H9 (cell line): ENCODE results near the gene PHOSPHO1. TPM values are rescaled to one million over a fixed set of nuclear protein-coding genes. Genes with fewer than 3 reads are reported as not detected.

Experiments
- DNase-seq: peaks from one replicate; pipeline ENCODE4 v3.0.0-alpha.2; 2017
- H2AFZ ChIP-seq: one replicate; pipeline ENCODE4 v1.6.1; 2013; ENCODE audit warnings: mild to moderate bottlenecking, low read length, control low read depth, moderate library complexity
- H2AK5ac ChIP-seq: 2 replicates; pipeline ENCODE4 v1.6.1; 2013; ENCODE audit warnings: low read length, control low read depth, mixed read lengths; ENCODE audit not compliant: insufficient read length
- H2BK120ac ChIP-seq: one replicate; pipeline ENCODE4 v1.6.1; 2013; ENCODE audit warnings: low read depth, mild to moderate bottlenecking, low read length, control low read depth, inconsistent platforms; ENCODE audit not compliant: poor library complexity, severe bottlenecking
- H2BK12ac ChIP-seq: 2 replicates; pipeline ENCODE4 v1.6.1; 2013; ENCODE audit warnings: low read length, control low read depth, mixed read lengths, low read depth; ENCODE audit not compliant: insufficient read length
- H2BK15ac ChIP-seq: 2 replicates; pipeline ENCODE4 v1.6.1; 2013; ENCODE audit warnings: low read depth, low read length, control low read depth
- H2BK20ac ChIP-seq: one replicate; pipeline ENCODE4 v1.6.1; 2013; ENCODE audit warnings: low read depth, mild to moderate bottlenecking, low read length, control low read depth, inconsistent platforms; ENCODE audit not compliant: poor library complexity, severe bottlenecking
- H2BK5ac ChIP-seq: 2 replicates; pipeline ENCODE4 v1.6.1; 2013; ENCODE audit warnings: low read length, control low read depth, mixed read lengths; ENCODE audit not compliant: insufficient read length
- H3K14ac ChIP-seq: 2 replicates; pipeline ENCODE4 v1.6.1; 2013; ENCODE audit warnings: low read length, control low read depth; ENCODE audit not compliant: insufficient read depth
- H3K18ac ChIP-seq: 2 replicates; pipeline ENCODE4 v1.6.1; 2013; ENCODE audit warnings: low read depth, mild to moderate bottlenecking, mixed read lengths, low read length, control low read depth; ENCODE audit not compliant: insufficient read length
- H3K23ac ChIP-seq: 2 replicates; pipeline ENCODE4 v1.6.1; 2013; ENCODE audit warnings: low read length, control low read depth, mixed read lengths, low read depth; ENCODE audit not compliant: insufficient read length
- H3K23me2 ChIP-seq: 2 replicates; pipeline ENCODE4 v1.6.1; 2013; ENCODE audit warnings: low read depth, mild to moderate bottlenecking, mixed read lengths, low read length, control low read depth; ENCODE audit not compliant: insufficient read length, poor library complexity, severe bottlenecking
- H3K27ac ChIP-seq: 2 replicates; pipeline ENCODE4 v1.5.1; 2013; ENCODE audit warnings: low read length, control low read depth, mixed read lengths, low read depth; ENCODE audit not compliant: insufficient read length
- H3K27me3 ChIP-seq: 2 replicates; pipeline ENCODE4 v1.6.1; 2013; ENCODE audit warnings: low read length, control low read depth, inconsistent platforms; ENCODE audit not compliant: insufficient read depth
- H3K4ac ChIP-seq: 2 replicates; pipeline ENCODE4 v1.6.1; 2013; ENCODE audit warnings: low read depth, mild to moderate bottlenecking, control low read depth, inconsistent platforms, low read length, moderate library complexity
- H3K4me1 ChIP-seq: 2 replicates; pipeline ENCODE4 v1.6.1; 2013; ENCODE audit warnings: low read length, control low read depth, inconsistent platforms; ENCODE audit not compliant: insufficient read depth
- H3K4me2 ChIP-seq: 2 replicates; pipeline ENCODE4 v1.6.1; 2013; ENCODE audit warnings: low read length, control low read depth, mixed read lengths; ENCODE audit not compliant: insufficient read length, insufficient read depth
- H3K56ac ChIP-seq: 2 replicates; pipeline ENCODE4 v1.6.1; 2013; ENCODE audit warnings: low read depth, mild to moderate bottlenecking, mixed read lengths, low read length, control low read depth; ENCODE audit not compliant: insufficient read length
- H3K79me1 ChIP-seq: 2 replicates; pipeline ENCODE4 v1.6.1; 2013; ENCODE audit warnings: low read depth, mild to moderate bottlenecking, moderate library complexity, low read length, control low read depth, inconsistent platforms; ENCODE audit not compliant: insufficient read depth, poor library complexity, severe bottlenecking
- H3K79me2 ChIP-seq: 2 replicates; pipeline ENCODE4 v1.6.1; 2013; ENCODE audit warnings: low read length, control low read depth, inconsistent platforms; ENCODE audit not compliant: insufficient read depth
- H3K9ac ChIP-seq: 2 replicates; pipeline ENCODE4 v1.6.1; 2013; ENCODE audit warnings: low read length, control low read depth, mixed read lengths; ENCODE audit not compliant: insufficient read length; ENCODE audit errors: extremely low read depth
- H3K9me3 ChIP-seq: one replicate; pipeline ENCODE4 v1.6.1; 2013; ENCODE audit warnings: low read depth, low read length, inconsistent platforms; ENCODE audit not compliant: control insufficient read depth
- H3T11ph ChIP-seq: one replicate; pipeline ENCODE4 v1.6.1; 2013; ENCODE audit warnings: mild to moderate bottlenecking, low read length, control low read depth, inconsistent platforms
- H4K20me1 ChIP-seq: one replicate; pipeline ENCODE4 v1.6.1; 2013; ENCODE audit not compliant: control insufficient read depth, insufficient read length, insufficient read depth
- H4K5ac ChIP-seq: 2 replicates; pipeline ENCODE4 v1.6.1; 2013; ENCODE audit warnings: low read depth, mild to moderate bottlenecking, mixed read lengths, low read length, control low read depth; ENCODE audit not compliant: insufficient read length
- H4K8ac ChIP-seq: replicated peaks from 2 replicates; pipeline ENCODE4 v1.6.1; 2013; ENCODE audit warnings: low read length, control low read depth, mixed read lengths, low read depth; ENCODE audit not compliant: insufficient read length
- H4K91ac ChIP-seq: 2 replicates; pipeline ENCODE4 v1.6.1; 2013; ENCODE audit warnings: low read depth, mild to moderate bottlenecking, moderate library complexity, mixed read lengths, low read length, control low read depth; ENCODE audit not compliant: insufficient read length
- H3K27ac Mint-ChIP-seq, 3 experiments: 2 replicates in 2 of 3; 3 replicates in 1 of 3; pipeline ENCODE4 v1.8.0; 2020 to 2021; ENCODE audit warnings: mixed read lengths in 3 of 3, mild to moderate bottlenecking in 1 of 3, moderate library complexity in 1 of 3
- H3K27me3 Mint-ChIP-seq: 2 replicates; pipeline ENCODE4 v1.8.0; 2021; ENCODE audit warnings: low read depth, mild to moderate bottlenecking, moderate library complexity, mixed read lengths
- H3K36me3 Mint-ChIP-seq, 3 experiments: 2 replicates in 2 of 3; 3 replicates in 1 of 3; pipeline ENCODE4 v1.8.0; 2020 to 2021; ENCODE audit warnings: low read depth in 3 of 3, mixed read lengths in 3 of 3; ENCODE audit not compliant: insufficient read depth in 1 of 3
- H3K4me1 Mint-ChIP-seq, 2 experiments: 2 replicates each; pipeline ENCODE4 v1.8.0; 2020; ENCODE audit warnings: mixed read lengths in 2 of 2
- H3K4me3 Mint-ChIP-seq, 2 experiments: 2 replicates in 1 of 2; 3 replicates in 1 of 2; pipeline ENCODE4 v1.8.0; 2020 to 2021; ENCODE audit warnings: mild to moderate bottlenecking in 2 of 2, mixed read lengths in 2 of 2, moderate library complexity in 1 of 2
- H3K9me3 Mint-ChIP-seq, 2 experiments: 2 replicates in 1 of 2; 3 replicates in 1 of 2; pipeline ENCODE4 v1.8.0; 2020; ENCODE audit warnings: mild to moderate bottlenecking in 2 of 2, mixed read lengths in 2 of 2, moderate library complexity in 1 of 2
- WGBS: extraction: QIAGEN DNeasy Blood & Tissue Kit; methylation state at CpG from one replicate; pipeline ENCODE4 v1.1.7; 2013; ENCODE audit warnings: missing lambda C conversion rate, low lambda C conversion rate, mixed read lengths; ENCODE audit not compliant: insufficient read length; ENCODE audit errors: extremely low coverage; 5-methylcytosine and 5-hydroxymethylcytosine counted together
- total RNA-seq: library from RNA; stranded (reverse); gene quantifications from 2 replicates; pipeline ENCODE4 v1.2.1, GENCODE V29; 2021
- TF ChIP-seq, protein P1 (sequence below): fragments of 200-600 bp; sonication (generic); conservative IDR thresholded peaks from 3 replicates; pipeline ENCODE4 v1.8.0; 2021; ENCODE audit warnings: antibody characterized with exemption, mild to moderate bottlenecking

The PHOSPHO1 gene
- total RNA-seq, 1 experiment from 2014 or later: 0.63 TPM

DNA sequence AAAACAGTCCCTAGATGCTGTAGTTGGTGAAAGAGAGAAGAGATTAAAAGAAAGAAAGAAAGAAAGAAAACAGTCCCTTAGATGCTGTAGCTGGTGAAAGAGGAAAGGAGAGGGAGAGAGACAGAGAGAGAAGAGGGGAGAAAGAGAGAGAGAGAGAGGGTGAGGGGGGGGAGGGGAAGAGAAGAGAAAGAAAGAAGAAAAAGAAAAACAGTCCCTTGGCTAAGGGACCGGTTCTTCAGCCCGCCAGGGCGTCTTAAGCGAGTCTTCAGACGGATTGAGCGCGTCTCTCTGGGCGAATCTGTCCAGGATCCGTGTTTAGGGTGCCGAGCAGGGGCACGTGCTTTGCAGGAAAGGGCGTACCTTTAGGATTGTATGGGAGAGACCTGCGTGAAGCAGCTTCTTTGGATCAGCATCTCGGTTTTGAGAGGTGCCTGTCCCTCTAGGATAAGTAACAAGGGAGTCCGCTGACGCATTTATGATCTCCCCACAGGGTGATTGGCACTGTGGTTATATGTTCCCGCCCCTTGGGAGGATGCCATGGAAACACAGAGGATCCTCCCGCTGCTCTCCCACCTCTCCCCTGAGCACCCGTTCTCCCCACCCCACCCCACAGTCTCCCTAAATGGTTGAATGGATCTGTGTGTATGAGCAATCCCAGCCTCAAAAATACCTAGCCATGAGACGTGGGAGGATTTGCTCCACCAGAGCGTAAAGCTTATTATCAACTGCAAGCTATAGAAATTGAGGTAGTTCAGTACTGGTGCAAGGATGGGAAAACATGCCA lies 36.9 kb downstream of the PHOSPHO1 start:
- no peak overlapping the region for H2AK5ac ChIP-seq
- H3K14ac ChIP-seq: no peak overlapping the region
- H2BK120ac ChIP-seq: no peak overlapping the region
- H3K56ac ChIP-seq: no peak overlapping the region
- peak overlapping the region; percentile 40 for H3K9ac ChIP-seq
- H3K79me2 ChIP-seq: no peaks in the 10 kb centered on the region
- H2BK12ac ChIP-seq: no peak overlapping the region
- TF ChIP-seq, protein P1, sequence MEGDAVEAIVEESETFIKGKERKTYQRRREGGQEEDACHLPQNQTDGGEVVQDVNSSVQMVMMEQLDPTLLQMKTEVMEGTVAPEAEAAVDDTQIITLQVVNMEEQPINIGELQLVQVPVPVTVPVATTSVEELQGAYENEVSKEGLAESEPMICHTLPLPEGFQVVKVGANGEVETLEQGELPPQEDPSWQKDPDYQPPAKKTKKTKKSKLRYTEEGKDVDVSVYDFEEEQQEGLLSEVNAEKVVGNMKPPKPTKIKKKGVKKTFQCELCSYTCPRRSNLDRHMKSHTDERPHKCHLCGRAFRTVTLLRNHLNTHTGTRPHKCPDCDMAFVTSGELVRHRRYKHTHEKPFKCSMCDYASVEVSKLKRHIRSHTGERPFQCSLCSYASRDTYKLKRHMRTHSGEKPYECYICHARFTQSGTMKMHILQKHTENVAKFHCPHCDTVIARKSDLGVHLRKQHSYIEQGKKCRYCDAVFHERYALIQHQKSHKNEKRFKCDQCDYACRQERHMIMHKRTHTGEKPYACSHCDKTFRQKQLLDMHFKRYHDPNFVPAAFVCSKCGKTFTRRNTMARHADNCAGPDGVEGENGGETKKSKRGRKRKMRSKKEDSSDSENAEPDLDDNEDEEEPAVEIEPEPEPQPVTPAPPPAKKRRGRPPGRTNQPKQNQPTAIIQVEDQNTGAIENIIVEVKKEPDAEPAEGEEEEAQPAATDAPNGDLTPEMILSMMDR: no peak
- peak overlapping the region; percentile 58 for H2AFZ ChIP-seq
- no peak overlapping the region for H3K23ac ChIP-seq
- peaks cover 6% of the 10 kb centered on the region for H3K23me2 ChIP-seq
- no peaks in the 10 kb centered on the region for H4K20me1 ChIP-seq
- H2BK15ac ChIP-seq: no peak overlapping the region
- H4K91ac ChIP-seq: no peak overlapping the region
- no peaks in the 10 kb centered on the region for H3K79me1 ChIP-seq
- Mint-ChIP-seq H3K27ac (peak overlapping the region; percentile 30 to 94 (median 67); a peak in 6 of 7 replicates), H3K4me1 (peaks cover 8 to 13% of the 10 kb centered on the region in 2 experiments), H3K4me3 (peak overlapping the region; percentile 91 to 92), H3K36me3 (no peaks in the 10 kb centered on the region), H3K9me3 (no peaks in the 10 kb centered on the region), H3K27me3 (peaks cover 2% of the 10 kb centered on the region)
- no peak overlapping the region for H2BK20ac ChIP-seq
- H3K4me2 ChIP-seq: peak overlapping the region; percentile 74
- WGBS: no CpG with 5 or more reads among the region's 21 CpGs
- H3K9me3 ChIP-seq: no peaks in the 10 kb centered on the region
- no peak overlapping the region for H3K27ac ChIP-seq
- no peak overlapping the region for H4K8ac ChIP-seq
- peak overlapping the region; percentile 12 for H3K18ac ChIP-seq
- H4K5ac ChIP-seq: no peak overlapping the region
- H3K27me3 ChIP-seq: no peaks in the 10 kb centered on the region
- DNase-seq: peak; percentile 79
- no peak overlapping the region for H2BK5ac ChIP-seq
- H3K4me1 ChIP-seq: no peaks in the 10 kb centered on the region; the same call in 1 of the 2 replicates
- H3K4ac ChIP-seq: no peak overlapping the region
- H3T11ph ChIP-seq: no peak overlapping the region
